Measurements from ENCODE around the gene DPH7. TPM values are rescaled to one million over a fixed set of nuclear protein-coding genes. Genes with fewer than 3 reads are reported as not detected.

Gene DPH7
- total and polyA plus RNA-seq, 11 donors, result 12.6 to 23.7 (median 16.7) TPM

DNA sequence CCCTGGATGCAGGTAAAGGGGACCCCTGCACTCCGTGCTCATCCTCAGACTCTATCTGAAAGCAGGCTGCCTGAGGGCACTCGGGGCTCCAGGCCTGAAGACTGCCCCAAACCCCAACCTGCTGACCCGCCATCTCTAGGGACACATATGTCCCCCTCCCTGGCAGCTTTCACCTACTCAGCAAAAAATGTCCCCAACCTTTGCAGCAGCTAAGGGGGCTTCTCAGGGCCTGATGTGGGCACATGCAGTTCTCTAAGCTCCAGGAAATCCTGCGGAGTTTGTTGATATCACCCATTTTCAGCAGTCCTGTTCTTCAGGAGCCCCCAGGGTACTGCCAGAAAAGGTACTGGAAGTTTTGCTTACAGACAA lies 2.2 kb upstream of the DPH7 start:
- H3K36me3 ChIP-seq, result peaks cover 0 to 43% (median 28%) of the 10 kb centered on the region in 9 donors
- no peak overlapping the region for H3K27ac ChIP-seq
- ATAC-seq (no peak), DNase-seq (no peak)
- peaks cover 7 to 36% (median 27%) of the 10 kb centered on the region in 12 donors for H3K4me1 ChIP-seq
- no peak for TF ChIP-seq POLR2A (IDR thresholded peaks at IDR 0.05)
- TF ChIP-seq, protein P1, sequence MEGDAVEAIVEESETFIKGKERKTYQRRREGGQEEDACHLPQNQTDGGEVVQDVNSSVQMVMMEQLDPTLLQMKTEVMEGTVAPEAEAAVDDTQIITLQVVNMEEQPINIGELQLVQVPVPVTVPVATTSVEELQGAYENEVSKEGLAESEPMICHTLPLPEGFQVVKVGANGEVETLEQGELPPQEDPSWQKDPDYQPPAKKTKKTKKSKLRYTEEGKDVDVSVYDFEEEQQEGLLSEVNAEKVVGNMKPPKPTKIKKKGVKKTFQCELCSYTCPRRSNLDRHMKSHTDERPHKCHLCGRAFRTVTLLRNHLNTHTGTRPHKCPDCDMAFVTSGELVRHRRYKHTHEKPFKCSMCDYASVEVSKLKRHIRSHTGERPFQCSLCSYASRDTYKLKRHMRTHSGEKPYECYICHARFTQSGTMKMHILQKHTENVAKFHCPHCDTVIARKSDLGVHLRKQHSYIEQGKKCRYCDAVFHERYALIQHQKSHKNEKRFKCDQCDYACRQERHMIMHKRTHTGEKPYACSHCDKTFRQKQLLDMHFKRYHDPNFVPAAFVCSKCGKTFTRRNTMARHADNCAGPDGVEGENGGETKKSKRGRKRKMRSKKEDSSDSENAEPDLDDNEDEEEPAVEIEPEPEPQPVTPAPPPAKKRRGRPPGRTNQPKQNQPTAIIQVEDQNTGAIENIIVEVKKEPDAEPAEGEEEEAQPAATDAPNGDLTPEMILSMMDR (IDR thresholded peaks at IDR 0.05), result no peak
- H3K27me3 ChIP-seq, result no peaks in the 10 kb centered on the region
- H3K4me3 ChIP-seq, result no peak overlapping the region
- 94 to 100% (median 95%) methylated on average over 2 to 4 of the region's 4 CpGs for WGBS, 4 donors
- H3K9me3 ChIP-seq, result no peaks in the 10 kb centered on the region
- intact Hi-C loops (cut with DNase I), result no loop called here

DNA sequence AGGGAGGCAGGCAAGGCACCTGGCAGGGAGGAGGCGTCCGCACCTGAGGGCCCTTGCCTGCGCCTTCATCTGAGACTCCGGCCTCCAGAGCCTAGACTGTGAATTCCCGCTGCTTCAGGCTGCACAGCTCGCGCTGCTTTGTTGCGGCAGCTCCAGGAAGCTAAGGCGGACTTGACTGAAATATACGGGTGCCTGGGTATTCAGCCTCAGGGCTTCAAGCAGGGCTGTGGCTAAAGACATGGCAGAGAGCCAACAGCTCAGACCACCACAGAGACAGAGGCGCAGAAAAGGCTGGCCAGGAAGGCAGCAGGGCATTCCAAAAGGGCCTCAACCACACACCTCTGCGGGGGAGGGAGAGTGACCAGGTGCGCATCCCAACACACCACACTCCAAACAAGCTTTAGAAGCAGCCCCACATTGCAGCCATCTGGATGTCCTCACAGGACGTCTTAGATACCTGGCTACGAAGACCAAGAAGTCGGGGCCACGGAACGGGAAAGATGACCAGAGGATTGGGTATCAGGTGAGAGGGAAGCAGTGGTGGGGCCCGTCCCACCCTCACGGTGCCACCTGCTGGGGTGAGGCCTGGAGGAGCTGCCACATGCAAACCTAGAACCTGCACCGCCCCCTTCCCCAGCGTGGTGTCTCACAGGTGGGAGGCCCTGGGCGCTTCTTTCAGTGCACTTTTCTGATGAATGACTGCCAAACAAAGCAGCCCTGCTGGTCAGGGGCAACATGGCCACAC lies 1.7 kb upstream of the DPH7 start:
- 88 to 90% (median 90%) methylated on average over 21 to 23 of the region's 23 CpGs for WGBS, 4 donors
- intact Hi-C loops (cut with DNase I), result no loop called here

DNA sequence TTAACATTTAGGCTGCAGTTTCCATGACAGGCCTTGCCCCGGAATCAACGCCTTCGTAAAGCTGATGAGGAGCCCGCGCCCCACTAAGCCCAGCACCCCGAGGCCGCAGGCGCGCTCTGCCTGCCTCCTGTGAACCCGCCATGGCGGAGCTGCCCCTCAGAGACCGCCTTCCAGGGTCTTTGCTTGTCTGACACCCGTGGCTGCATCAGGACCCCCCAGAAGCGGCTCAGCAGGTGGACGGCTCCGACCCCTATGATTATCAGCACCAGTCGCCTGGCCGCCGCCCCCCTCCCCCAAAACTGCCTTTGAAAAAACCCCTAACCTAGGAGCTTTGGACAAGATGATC lies 507 bp upstream of the DPH7 start:
- H3K9me3 ChIP-seq, result no peaks in the 10 kb centered on the region
- peaks cover 0 to 52% (median 33%) of the 10 kb centered on the region in 9 donors for H3K36me3 ChIP-seq
- no peak for DNase-seq
- peak overlapping the region; percentile 63 to 99 (median 82) for H3K4me3 ChIP-seq
- WGBS, 4 donors, result 28 to 52% (median 38%) methylated on average over 10 to 19 of the region's 19 CpGs
- no peaks in the 10 kb centered on the region for H3K27me3 ChIP-seq
- no peak for TF ChIP-seq POLR2A (IDR thresholded peaks at IDR 0.05)
- TF ChIP-seq, protein P1 (IDR thresholded peaks at IDR 0.05), result no peak
- intact Hi-C loops (cut with DNase I), result loop anchor here in 3 of 10 donors (2.0 to 5.0 kb wide), 3 partner anchors 26 to 40 kb away; partner anchors contain the start of gene EHMT1 (in 2 of the 3)
- H3K4me1 ChIP-seq, result peaks cover 7 to 54% (median 40%) of the 10 kb centered on the region in 12 donors
- peak overlapping the region; percentile 15 to 91 (median 84) for H3K27ac ChIP-seq
- peak in 1 of 4 donors; percentile 8 for ATAC-seq

More for the DNA sequence above, 1.7 kb upstream of the DPH7 start:
- Histone ChIP-seq H3K9me3 (no peaks in the 10 kb centered on the region), H3K36me3 (peaks cover 0 to 45% (median 25%) of the 10 kb centered on the region in 9 donors), H3K27ac (no peak overlapping the region), H3K4me1 (peaks cover 7 to 42% (median 33%) of the 10 kb centered on the region in 12 donors), H3K4me3 (no peak overlapping the region), H3K27me3 (no peaks in the 10 kb centered on the region)
- DNase-seq, result no peak
- TF ChIP-seq, protein P1 (IDR thresholded peaks at IDR 0.05), result no peak
- TF ChIP-seq POLR2A (IDR thresholded peaks at IDR 0.05), result no peak
- ATAC-seq, result no peak

DNA sequence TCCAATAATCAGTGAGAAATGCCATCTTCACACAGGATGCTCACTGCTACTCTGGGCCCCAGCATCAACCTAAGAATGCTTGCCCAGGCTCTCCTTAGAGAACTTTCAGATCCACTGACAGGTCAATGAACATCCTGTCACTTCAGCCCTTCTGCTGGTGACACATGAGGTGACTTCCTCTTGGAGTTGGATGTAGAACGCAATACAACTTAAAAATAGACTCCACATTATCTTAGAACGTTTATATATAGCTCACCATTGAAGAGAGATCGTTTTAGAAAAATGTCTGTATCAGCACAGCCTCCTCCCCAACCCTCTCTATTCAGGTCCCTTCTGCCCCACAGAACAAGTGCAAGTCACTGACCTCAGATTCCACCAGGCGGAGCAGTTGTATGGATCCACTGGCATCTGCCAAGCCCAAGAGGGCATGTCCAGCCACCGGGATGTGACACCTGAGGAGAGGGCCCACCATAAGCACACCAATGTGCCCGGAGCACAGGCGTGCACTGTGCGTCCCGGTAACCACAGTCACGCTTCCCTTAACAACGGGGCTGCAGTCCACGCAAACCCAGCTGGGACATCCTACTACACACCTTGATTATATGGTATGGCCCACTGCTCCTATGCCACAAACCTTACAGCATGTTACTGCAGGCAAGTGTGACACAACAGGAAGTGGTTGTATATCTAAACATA lies 2.9 kb downstream of the DPH7 start:
- H3K4me3 ChIP-seq, result peak overlapping the region in 2 of 12 donors; percentile 3 to 4
- no peaks in the 10 kb centered on the region for H3K9me3 ChIP-seq
- 44 to 58% (median 51%) methylated on average over 12 of the region's 12 CpGs for WGBS, 4 donors
- intact Hi-C loops (cut with DNase I), result loop anchor here in 1 of 10 donors (5.0 kb wide), 1 partner anchor 41 kb away; the partner anchor contains the start of gene EHMT1
- DNase-seq, result peak in 3 of 5 donors; percentile 43 to 65 (median 61)
- peak; percentile 53 to 71 (median 63) for ATAC-seq
- H3K27ac ChIP-seq, result peak overlapping the region in 10 of 12 donors; percentile 4 to 74 (median 66)
- H3K27me3 ChIP-seq, result no peaks in the 10 kb centered on the region
- peaks cover 7 to 59% (median 40%) of the 10 kb centered on the region in 12 donors for H3K4me1 ChIP-seq
- peaks cover 0 to 57% (median 40%) of the 10 kb centered on the region in 9 donors for H3K36me3 ChIP-seq
- TF ChIP-seq, protein P1 (IDR thresholded peaks at IDR 0.05), result peak in 6 of 12 donors; percentile 16 to 40 (median 27)
- TF ChIP-seq POLR2A (IDR thresholded peaks at IDR 0.05), result no peak
